Erythroblast (primary cell): ENCODE data around the gene EXOC3.

Experiments used
- GATA1 ChIP-seq: IDR thresholded peaks from 2 replicates; pipeline ENCODE4 v1.6.1; 2011; ENCODE audit warnings: low read depth, mild to moderate bottlenecking, control low read depth, low read length, moderate library complexity
- POLR2A ChIP-seq: IDR thresholded peaks from 2 replicates; pipeline ENCODE4 v1.6.1; 2011; ENCODE audit warnings: mild to moderate bottlenecking, low read length

GRCh38 chr5:504326-505154 is 61.6 kb downstream of the EXOC3 start:
- TF ChIP-seq POLR2A (no peak), GATA1 (no peak)
